CD4-positive, alpha-beta T cell (primary cell): ENCODE results near the gene SMAD3. TPM values are rescaled to one million over a fixed set of nuclear protein-coding genes. Genes with fewer than 3 reads are reported as not detected.
A peak's percentile ranks its signal among the peaks of the same experiment; 100 is the strongest.

Experiments
- ATAC-seq: fragments of 200-7000 bp; cut with Tn5 transposase; one replicate; pipeline ENCODE4 v1.10.0; 2022; ENCODE audit warnings: mild to moderate bottlenecking; ENCODE audit not compliant: poor library complexity
- CTCF ChIA-PET: fragments of 350-600 bp; sonication (Branson Sonifier 250); formaldehyde crosslinking; loops from one replicate; lab custom pipeline; 2021; ENCODE audit warnings: antibody characterized with exemption, inconsistent platforms; lab: Charles Lee
- POLR2A ChIA-PET: fragments of 350-600 bp; sonication (Branson Sonifier 250); formaldehyde crosslinking; loops from one replicate; lab custom pipeline; 2021; ENCODE audit warnings: antibody characterized with exemption, inconsistent platforms; lab: Charles Lee
- DNase-seq, 14 experiments: peaks; one replicate each; pipeline ENCODE4 v3.0.0-alpha.2; 2013 to 2020; ENCODE audit warnings: mixed read lengths in 2 of 14
- H3K27ac ChIP-seq, 2 donors: one replicate each; pipeline versions ENCODE4 v1.5.1 to v1.7.0; 2013; ENCODE audit warnings: low read length in 2 of 2, low read depth in 1 of 2, mild to moderate bottlenecking in 1 of 2
- H3K27me3 ChIP-seq, 2 experiments: 1 replicate in 1 of 2; 2 replicates in 1 of 2; pipeline versions ENCODE4 v1.6.1 to v1.7.0; 2013; ENCODE audit warnings: low read length in 2 of 2, control low read depth in 1 of 2, mild to moderate bottlenecking in 1 of 2, moderate library complexity in 1 of 2; ENCODE audit not compliant: insufficient read depth in 2 of 2, control insufficient read depth in 1 of 2
- H3K36me3 ChIP-seq: one replicate; pipeline ENCODE4 v1.6.1; 2013; ENCODE audit warnings: low read length, control low read depth; ENCODE audit not compliant: insufficient read depth
- H3K4me1 ChIP-seq: one replicate; pipeline ENCODE4 v1.6.1; 2013; ENCODE audit warnings: low read length, control low read depth; ENCODE audit not compliant: insufficient read depth
- H3K4me3 ChIP-seq: one replicate; pipeline ENCODE4 v1.5.1; 2013; ENCODE audit warnings: mild to moderate bottlenecking, low read length, moderate library complexity
- H3K9me3 ChIP-seq, 2 experiments: 1 replicate in 1 of 2; 2 replicates in 1 of 2; pipeline versions ENCODE4 v1.6.1 to v1.7.0; 2013; ENCODE audit warnings: low read length in 2 of 2, mild to moderate bottlenecking in 2 of 2, control low read depth in 1 of 2, moderate library complexity in 1 of 2; ENCODE audit not compliant: control insufficient read depth in 1 of 2, insufficient read depth in 1 of 2
- H3K27ac Mint-ChIP-seq: one replicate; pipeline ENCODE4 v1.8.0; 2020; ENCODE audit warnings: mixed read lengths
- H3K27me3 Mint-ChIP-seq: one replicate; pipeline ENCODE4 v1.8.0; 2021; ENCODE audit warnings: mixed read lengths
- H3K36me3 Mint-ChIP-seq: one replicate; pipeline ENCODE4 v1.8.0; 2021; ENCODE audit warnings: low read depth, mixed read lengths
- H3K4me1 Mint-ChIP-seq: one replicate; pipeline ENCODE4 v1.8.0; 2021; ENCODE audit warnings: low read depth, mixed read lengths
- H3K4me3 Mint-ChIP-seq: one replicate; pipeline ENCODE4 v1.8.0; 2020; ENCODE audit warnings: mild to moderate bottlenecking, mixed read lengths
- H3K9me3 Mint-ChIP-seq: one replicate; pipeline ENCODE4 v1.8.0; 2020; ENCODE audit warnings: mixed read lengths
- intact Hi-C, 2 experiments: fragments of 100-400 bp; cut with DNase I in 1 of 2; cut with micrococcal nuclease in 1 of 2; formaldehyde crosslinking; loops; one replicate each; pipeline versions ENCODE4 v1.15.1 to v1.9.0; 2023 to 2025; cut with DNase I, micrococcal nuclease
- total RNA-seq, 174 experiments: library from RNA in 2 of 174; stranded (reverse) in 2 of 174; gene quantifications; one replicate each; pipeline ENCODE4 v1.2.3 and lab custom pipeline; 2021 to 2026
- TF ChIP-seq, protein P1 (sequence below): fragments of 200-600 bp; IDR thresholded peaks from one replicate; pipeline ENCODE4 v1.8.0; 2022; ENCODE audit warnings: antibody characterized with exemption, mild to moderate bottlenecking

The SMAD3 gene
- total RNA-seq, 2 experiments from 2014 or later: 30.0 to 31.0 TPM

DNA sequence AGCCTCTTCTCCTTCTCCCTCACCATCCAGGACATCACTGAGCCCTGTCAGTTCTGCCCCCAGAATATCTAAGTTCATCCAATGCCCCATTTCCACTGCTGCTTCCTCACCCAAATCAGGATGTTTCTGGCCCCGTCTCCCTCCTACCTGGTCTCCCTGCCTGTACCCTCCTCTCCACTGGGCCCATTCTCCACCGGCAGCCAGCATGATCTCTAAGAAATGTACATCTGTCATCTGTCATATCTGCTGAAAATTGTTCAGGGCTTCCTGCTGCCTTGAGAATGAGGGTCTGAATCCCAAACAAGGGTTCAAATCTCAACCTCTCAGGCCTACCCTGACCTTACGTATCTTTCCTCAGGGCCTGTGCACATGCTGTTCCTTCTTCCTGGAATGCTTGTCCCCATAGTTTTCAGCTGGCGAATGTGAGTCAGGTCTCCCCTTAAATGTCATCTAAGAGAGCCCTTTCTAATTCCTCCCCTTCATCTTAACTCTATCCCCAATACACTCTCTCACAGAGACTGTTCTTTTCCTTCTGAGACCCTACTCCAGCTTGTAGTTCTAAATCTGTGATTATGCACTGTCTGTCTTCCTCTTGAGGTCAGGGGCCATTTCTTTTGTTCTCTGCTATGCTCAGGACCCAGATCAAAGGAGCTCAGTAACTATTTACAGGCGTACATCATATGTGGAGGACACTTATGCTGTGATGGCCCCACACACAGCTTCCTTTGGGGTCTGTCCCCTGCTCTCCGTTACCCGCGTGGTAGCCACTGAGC, 40.8 kb downstream of the SMAD3 start:
- Histone ChIP-seq H3K27me3 (no peaks in the 10 kb centered on the region), H3K4me3 (no peak overlapping the region), H3K36me3 (peaks cover 14% of the 10 kb centered on the region), H3K27ac (no peak overlapping the region), H3K4me1 (peaks cover 95% of the 10 kb centered on the region), H3K9me3 (no peaks in the 10 kb centered on the region)
- Mint-ChIP-seq H3K27me3 (no peaks in the 10 kb centered on the region), H3K36me3 (peaks cover 12% of the 10 kb centered on the region), H3K9me3 (peaks cover 3% of the 10 kb centered on the region), H3K4me1 (no peaks in the 10 kb centered on the region), H3K27ac (peak overlapping the region; percentile 56), H3K4me3 (peak overlapping the region; percentile 51)
- DNase-seq (no peak), ATAC-seq (no peak)
- ChIA-PET POLR2A (interaction anchor here (0.7 to 6.2 kb wide), 5 partner anchors 10 to 40 kb away, joined by 3 to 105 read pairs (median 5); partner anchors contain the start of gene SMAD3), CTCF (interaction anchor here (0.7 kb wide), 1 partner anchor 366 kb away, joined by 3 read pairs; no protein-coding TSS in a partner anchor)
- TF ChIP-seq, protein P1, sequence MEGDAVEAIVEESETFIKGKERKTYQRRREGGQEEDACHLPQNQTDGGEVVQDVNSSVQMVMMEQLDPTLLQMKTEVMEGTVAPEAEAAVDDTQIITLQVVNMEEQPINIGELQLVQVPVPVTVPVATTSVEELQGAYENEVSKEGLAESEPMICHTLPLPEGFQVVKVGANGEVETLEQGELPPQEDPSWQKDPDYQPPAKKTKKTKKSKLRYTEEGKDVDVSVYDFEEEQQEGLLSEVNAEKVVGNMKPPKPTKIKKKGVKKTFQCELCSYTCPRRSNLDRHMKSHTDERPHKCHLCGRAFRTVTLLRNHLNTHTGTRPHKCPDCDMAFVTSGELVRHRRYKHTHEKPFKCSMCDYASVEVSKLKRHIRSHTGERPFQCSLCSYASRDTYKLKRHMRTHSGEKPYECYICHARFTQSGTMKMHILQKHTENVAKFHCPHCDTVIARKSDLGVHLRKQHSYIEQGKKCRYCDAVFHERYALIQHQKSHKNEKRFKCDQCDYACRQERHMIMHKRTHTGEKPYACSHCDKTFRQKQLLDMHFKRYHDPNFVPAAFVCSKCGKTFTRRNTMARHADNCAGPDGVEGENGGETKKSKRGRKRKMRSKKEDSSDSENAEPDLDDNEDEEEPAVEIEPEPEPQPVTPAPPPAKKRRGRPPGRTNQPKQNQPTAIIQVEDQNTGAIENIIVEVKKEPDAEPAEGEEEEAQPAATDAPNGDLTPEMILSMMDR: no peak
- intact Hi-C loops: loop anchor here in 1 of 2 experiments (2.0 kb wide), 2 partner anchors 15 to 29 kb away; no protein-coding TSS in a partner anchor

DNA sequence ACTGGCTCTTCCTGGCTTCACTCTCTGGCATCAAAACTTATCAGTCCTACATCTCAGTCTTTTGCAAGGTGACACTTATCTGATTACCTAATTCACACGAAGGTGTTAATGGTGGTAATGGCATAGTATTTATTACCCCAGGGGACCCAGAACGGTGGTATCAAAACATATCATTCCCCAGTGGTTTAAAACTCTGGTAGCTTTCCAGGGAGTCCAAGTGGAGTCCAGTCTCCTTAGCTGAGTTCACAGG, 41.3 kb downstream of the SMAD3 start:
- CTCF ChIA-PET: interaction anchor here (0.7 kb wide), 1 partner anchor 366 kb away, joined by 3 read pairs; no protein-coding TSS in a partner anchor
- intact Hi-C loops: no loop called here

DNA sequence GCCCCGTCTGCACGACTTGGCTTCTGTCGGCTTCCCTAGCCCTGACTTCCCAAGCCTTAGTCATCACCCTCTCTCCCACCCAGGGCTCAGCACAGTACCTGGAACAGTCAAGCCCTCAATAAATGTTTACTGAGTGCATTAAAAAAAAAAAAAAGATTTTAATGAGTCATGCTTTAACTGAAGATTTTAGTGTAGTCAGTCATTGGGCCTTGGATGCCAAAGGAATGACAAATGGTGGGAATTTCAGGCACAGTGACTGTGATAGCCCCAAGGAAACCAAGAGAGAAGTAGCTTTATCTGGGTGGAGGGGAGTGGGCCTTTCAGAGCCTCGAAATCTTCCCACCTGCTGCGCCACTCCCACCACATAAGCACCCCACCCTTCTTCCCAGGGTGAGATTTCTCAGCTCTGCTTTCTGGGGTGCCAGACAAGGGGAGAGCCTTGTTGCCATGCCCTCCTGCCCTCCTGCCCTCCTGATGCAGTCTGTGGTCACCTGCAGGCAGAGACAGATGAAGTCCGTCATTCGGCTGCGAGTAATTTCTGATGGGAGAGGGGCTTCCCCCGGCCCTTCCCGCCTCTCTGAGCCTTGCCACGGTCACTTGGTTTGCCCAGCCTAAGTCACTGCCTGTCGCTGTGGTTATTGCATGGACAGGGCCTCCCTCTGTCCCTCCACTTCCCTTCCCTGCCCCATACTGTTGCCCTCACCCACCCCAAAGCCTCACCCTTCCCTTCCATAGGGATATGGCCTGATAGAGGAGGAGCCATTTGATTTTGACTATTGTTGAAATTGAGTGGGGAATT, 41.8 kb downstream of the SMAD3 start:
- TF ChIP-seq, protein P1: no peak
- no peaks in the 10 kb centered on the region for H3K27me3 ChIP-seq
- DNase-seq (peak in 1 of 14 experiments; percentile 62), ATAC-seq (no peak)
- H3K36me3 ChIP-seq: peaks cover 14% of the 10 kb centered on the region
- no peaks in the 10 kb centered on the region for H3K9me3 ChIP-seq
- peak overlapping the region in 1 of 2 donors; percentile 24 for H3K27ac ChIP-seq
- POLR2A ChIA-PET: interaction anchor here (0.7 to 1.3 kb wide), 3 partner anchors 9 to 17 kb away, joined by 3 to 5 read pairs (median 4); no protein-coding TSS in a partner anchor
- H3K4me1 ChIP-seq: peaks cover 84% of the 10 kb centered on the region
- Mint-ChIP-seq H3K4me1 (no peaks in the 10 kb centered on the region), H3K27ac (peak overlapping the region; percentile 56), H3K36me3 (peaks cover 12% of the 10 kb centered on the region), H3K27me3 (no peaks in the 10 kb centered on the region), H3K9me3 (peaks cover 4% of the 10 kb centered on the region), H3K4me3 (peak overlapping the region; percentile 51)
- CTCF ChIA-PET: interaction anchor here (0.7 kb wide), 1 partner anchor 367 kb away, joined by 3 read pairs; no protein-coding TSS in a partner anchor
- intact Hi-C loops: no loop called here
- no peak overlapping the region for H3K4me3 ChIP-seq

More for the DNA sequence above, 41.3 kb downstream of the SMAD3 start:
- POLR2A ChIA-PET: interaction anchor here (0.7 to 1.3 kb wide), 3 partner anchors 10 to 17 kb away, joined by 3 to 5 read pairs (median 4); no protein-coding TSS in a partner anchor
- H3K9me3 Mint-ChIP-seq: peaks cover 4% of the 10 kb centered on the region
- H3K4me1 ChIP-seq: peaks cover 89% of the 10 kb centered on the region
- H3K36me3 ChIP-seq: peaks cover 14% of the 10 kb centered on the region
- no peak for ATAC-seq
- no peak overlapping the region for H3K27ac ChIP-seq
- no peak overlapping the region for H3K4me3 ChIP-seq
- peak overlapping the region; percentile 56 for H3K27ac Mint-ChIP-seq
- peaks cover 12% of the 10 kb centered on the region for H3K36me3 Mint-ChIP-seq
- H3K4me1 Mint-ChIP-seq: no peaks in the 10 kb centered on the region
- H3K9me3 ChIP-seq: no peaks in the 10 kb centered on the region
- H3K27me3 Mint-ChIP-seq: no peaks in the 10 kb centered on the region
- H3K27me3 ChIP-seq: no peaks in the 10 kb centered on the region
- TF ChIP-seq, protein P1: no peak
- DNase-seq: no peak
- peak overlapping the region; percentile 51 for H3K4me3 Mint-ChIP-seq
